Measurements from ENCODE around the gene SMCO4. TPM values are rescaled to one million over a fixed set of nuclear protein-coding genes. Genes with fewer than 3 reads are reported as not detected.

The SMCO4 gene
- total RNA-seq, 1 experiment from 2014 or later: 9.3 TPM

DNA sequence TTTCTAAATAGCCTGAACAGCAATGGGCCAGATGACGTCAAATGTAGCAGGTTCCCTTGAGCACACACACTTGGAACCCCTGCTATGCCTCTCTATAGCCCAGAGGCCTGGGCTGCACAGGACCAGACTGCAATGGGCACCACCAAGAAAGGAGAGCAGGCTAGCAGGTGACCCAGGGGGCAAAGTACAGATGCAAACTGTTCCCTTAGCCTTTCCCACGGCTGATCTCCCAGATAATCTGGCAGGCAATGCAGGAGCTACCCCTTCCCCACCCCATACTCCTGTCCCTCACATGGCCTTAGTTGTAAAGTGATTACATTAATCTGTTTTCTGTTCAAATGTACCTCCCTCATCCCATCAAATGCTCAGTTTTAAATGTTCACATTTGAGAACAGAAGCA, 41.3 kb downstream of the SMCO4 start:
- H3K4me3 ChIP-seq (ENCODE audit: low read depth, low read length, poor library complexity, severe bottlenecking): no peak overlapping the region

DNA sequence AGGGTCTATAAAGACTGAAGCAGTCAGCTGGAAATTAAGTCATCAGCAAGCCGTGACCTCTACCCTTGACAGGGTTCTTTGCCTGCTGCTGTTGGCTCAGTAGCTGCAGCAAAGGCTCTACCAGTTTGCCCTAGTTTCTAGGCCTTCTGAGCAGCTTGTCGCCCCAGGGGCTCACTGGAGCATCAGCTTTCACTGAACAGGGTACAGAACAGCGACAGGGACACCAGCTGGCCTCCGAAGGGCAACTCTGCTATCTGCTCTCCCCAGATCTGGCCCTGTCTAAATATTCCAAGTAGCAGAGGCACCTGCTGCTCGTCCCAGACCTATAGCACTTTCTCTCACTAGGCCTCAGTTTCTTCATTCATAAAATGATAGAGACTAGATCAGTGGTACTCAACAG, 42.4 kb downstream of the SMCO4 start:
- Histone ChIP-seq H3K36me3 (ENCODE audit: insufficient read depth, low read length, poor library complexity, severe bottlenecking) (no peaks in the 10 kb centered on the region), H3K4me1 (ENCODE audit: insufficient read depth, low read length, poor library complexity, severe bottlenecking) (no peaks in the 10 kb centered on the region), H3K4me3 (ENCODE audit: low read depth, low read length, poor library complexity, severe bottlenecking) (no peak overlapping the region), H3K27ac (ENCODE audit: low read depth, low read length, poor library complexity, severe bottlenecking) (no peak overlapping the region), H3K9me3 (ENCODE audit: low read depth, low read length, poor library complexity, severe bottlenecking) (no peaks in the 10 kb centered on the region), H3K27me3 (replicated peaks; ENCODE audit: insufficient read depth, low read depth, low read length, poor library complexity) (no peaks in the 10 kb centered on the region)
- DNase-seq (ENCODE audit: low spot score): no peak
- TF ChIP-seq, protein P1, sequence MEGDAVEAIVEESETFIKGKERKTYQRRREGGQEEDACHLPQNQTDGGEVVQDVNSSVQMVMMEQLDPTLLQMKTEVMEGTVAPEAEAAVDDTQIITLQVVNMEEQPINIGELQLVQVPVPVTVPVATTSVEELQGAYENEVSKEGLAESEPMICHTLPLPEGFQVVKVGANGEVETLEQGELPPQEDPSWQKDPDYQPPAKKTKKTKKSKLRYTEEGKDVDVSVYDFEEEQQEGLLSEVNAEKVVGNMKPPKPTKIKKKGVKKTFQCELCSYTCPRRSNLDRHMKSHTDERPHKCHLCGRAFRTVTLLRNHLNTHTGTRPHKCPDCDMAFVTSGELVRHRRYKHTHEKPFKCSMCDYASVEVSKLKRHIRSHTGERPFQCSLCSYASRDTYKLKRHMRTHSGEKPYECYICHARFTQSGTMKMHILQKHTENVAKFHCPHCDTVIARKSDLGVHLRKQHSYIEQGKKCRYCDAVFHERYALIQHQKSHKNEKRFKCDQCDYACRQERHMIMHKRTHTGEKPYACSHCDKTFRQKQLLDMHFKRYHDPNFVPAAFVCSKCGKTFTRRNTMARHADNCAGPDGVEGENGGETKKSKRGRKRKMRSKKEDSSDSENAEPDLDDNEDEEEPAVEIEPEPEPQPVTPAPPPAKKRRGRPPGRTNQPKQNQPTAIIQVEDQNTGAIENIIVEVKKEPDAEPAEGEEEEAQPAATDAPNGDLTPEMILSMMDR (conservative IDR thresholded peaks at IDR 0.05; ENCODE audit: low read depth, low read length): no peak
- TF ChIP-seq EZH2 (IDR thresholded peaks at IDR 0.05; ENCODE audit: borderline replicate concordance, low read depth, low read length, poor library complexity, severe bottlenecking): no peak
- ChIA-PET POLR2A (ENCODE audit: low non-redundant PET) (no interaction called here), CTCF (no interaction called here)
- no TSS peak for BruUV-seq (replicated peaks)
- intact Hi-C loops (cut with micrococcal nuclease; ENCODE audit: unreplicated experiment): no loop called here

More for the DNA sequence above, 41.3 kb downstream of the SMCO4 start:
- Histone ChIP-seq H3K36me3 (ENCODE audit: insufficient read depth, low read length, poor library complexity, severe bottlenecking) (no peaks in the 10 kb centered on the region), H3K4me1 (ENCODE audit: insufficient read depth, low read length, poor library complexity, severe bottlenecking) (no peaks in the 10 kb centered on the region), H3K27ac (ENCODE audit: low read depth, low read length, poor library complexity, severe bottlenecking) (no peak overlapping the region), H3K9me3 (ENCODE audit: low read depth, low read length, poor library complexity, severe bottlenecking) (no peaks in the 10 kb centered on the region), H3K27me3 (replicated peaks; ENCODE audit: insufficient read depth, low read depth, low read length, poor library complexity) (no peaks in the 10 kb centered on the region)
- TF ChIP-seq, protein P1 (conservative IDR thresholded peaks at IDR 0.05; ENCODE audit: low read depth, low read length): no peak
- TF ChIP-seq EZH2 (IDR thresholded peaks at IDR 0.05; ENCODE audit: borderline replicate concordance, low read depth, low read length, poor library complexity, severe bottlenecking): no peak
- ChIA-PET POLR2A (ENCODE audit: low non-redundant PET) (no interaction called here), CTCF (no interaction called here)
- no peak for DNase-seq (ENCODE audit: low spot score)
- BruUV-seq (replicated peaks): no TSS peak
- intact Hi-C loops (cut with micrococcal nuclease; ENCODE audit: unreplicated experiment): no loop called here

DNA sequence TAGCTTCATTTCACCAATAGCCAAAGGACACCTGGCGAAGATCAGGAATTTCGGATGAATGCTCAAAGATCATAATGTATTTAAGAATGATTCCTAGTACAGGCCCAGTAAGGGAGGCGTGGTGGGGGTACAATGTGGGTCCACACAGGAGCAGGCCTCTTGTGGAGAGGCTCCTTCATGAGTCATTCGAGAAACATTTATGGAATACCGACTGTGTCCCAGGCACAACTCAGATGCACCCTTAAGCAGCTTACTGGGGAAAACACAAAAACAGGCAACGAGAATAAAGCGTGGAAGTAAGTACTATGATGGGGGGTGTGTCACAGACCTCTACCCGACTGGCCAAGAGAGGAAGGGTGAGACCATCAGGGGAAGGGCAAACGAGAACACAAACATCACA, 44.5 kb downstream of the SMCO4 start:
- DNase-seq (ENCODE audit: low spot score): no peak
- Histone ChIP-seq H3K4me3 (ENCODE audit: low read depth, low read length, poor library complexity, severe bottlenecking) (no peak overlapping the region), H3K4me1 (ENCODE audit: insufficient read depth, low read length, poor library complexity, severe bottlenecking) (no peaks in the 10 kb centered on the region), H3K36me3 (ENCODE audit: insufficient read depth, low read length, poor library complexity, severe bottlenecking) (no peaks in the 10 kb centered on the region), H3K27me3 (replicated peaks; ENCODE audit: insufficient read depth, low read depth, low read length, poor library complexity) (no peaks in the 10 kb centered on the region), H3K27ac (ENCODE audit: low read depth, low read length, poor library complexity, severe bottlenecking) (no peak overlapping the region), H3K9me3 (ENCODE audit: low read depth, low read length, poor library complexity, severe bottlenecking) (no peaks in the 10 kb centered on the region)
- intact Hi-C loops (cut with micrococcal nuclease; ENCODE audit: unreplicated experiment): no loop called here
- ChIA-PET CTCF (no interaction called here), POLR2A (ENCODE audit: low non-redundant PET) (no interaction called here)
- no TSS peak for BruUV-seq (replicated peaks)
- no peak for TF ChIP-seq EZH2 (IDR thresholded peaks at IDR 0.05; ENCODE audit: borderline replicate concordance, low read depth, low read length, poor library complexity, severe bottlenecking)
- TF ChIP-seq, protein P1 (conservative IDR thresholded peaks at IDR 0.05; ENCODE audit: low read depth, low read length): no peak
